GM13977 (cell line): ENCODE measurements around the gene CNTNAP2.

Experiments used
- DNase-seq: peaks from one replicate; pipeline ENCODE4 v3.0.0; 2012; ENCODE audit warnings: low spot score
- in situ Hi-C: fragments of 300-500 bp; cut with MboI; formaldehyde crosslinking; loops from one replicate; pipeline ENCODE4 v1.12.0; 2022; ENCODE audit warnings: low sequenced_read_pairs, low pct_unique_long_range_greater_than_20kb, mixed read lengths, inconsistent platforms; ENCODE audit not compliant: unreplicated experiment
- TF ChIP-seq, protein P1 (sequence below): IDR thresholded peaks from 2 replicates; pipeline ENCODE4 v1.5.1; 2012; ENCODE audit warnings: mild to moderate bottlenecking, control low read depth; ENCODE audit not compliant: insufficient read depth; ENCODE audit errors: extremely low read depth, missing control alignments

The CNTNAP2 gene

DNA sequence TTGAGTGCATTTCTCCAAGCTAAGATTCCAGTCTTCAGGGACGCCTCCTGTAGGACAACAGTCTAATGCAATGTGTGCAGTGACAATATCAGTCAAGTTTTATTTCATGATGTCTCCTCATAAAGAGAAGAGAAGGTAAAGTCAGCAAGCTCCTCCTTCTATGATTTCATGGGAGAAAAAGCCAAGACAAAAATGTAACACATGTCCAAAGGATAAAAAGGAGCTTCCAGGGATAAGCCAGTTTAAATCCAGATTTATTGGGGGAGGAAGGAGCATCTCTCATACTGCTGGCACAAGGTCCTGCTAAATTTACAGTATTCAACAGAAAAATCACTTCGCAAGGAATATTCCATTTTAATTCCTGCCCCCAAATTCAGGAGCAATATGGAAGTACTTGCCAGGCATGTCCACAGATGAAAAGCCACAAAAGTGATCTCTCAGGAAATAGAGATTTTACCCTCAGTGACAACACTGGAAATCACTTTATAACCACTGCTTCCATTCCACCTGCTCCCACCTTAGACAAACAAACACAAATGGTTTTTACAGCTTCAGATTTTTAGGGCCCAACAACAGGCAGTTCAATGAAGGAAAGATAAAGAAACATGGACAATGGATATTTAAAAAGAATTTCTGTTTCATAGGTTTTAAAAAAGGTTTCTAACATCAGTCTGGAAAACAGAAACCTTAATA lies 1796.5 kb downstream of the CNTNAP2 start:
- TF ChIP-seq, protein P1, sequence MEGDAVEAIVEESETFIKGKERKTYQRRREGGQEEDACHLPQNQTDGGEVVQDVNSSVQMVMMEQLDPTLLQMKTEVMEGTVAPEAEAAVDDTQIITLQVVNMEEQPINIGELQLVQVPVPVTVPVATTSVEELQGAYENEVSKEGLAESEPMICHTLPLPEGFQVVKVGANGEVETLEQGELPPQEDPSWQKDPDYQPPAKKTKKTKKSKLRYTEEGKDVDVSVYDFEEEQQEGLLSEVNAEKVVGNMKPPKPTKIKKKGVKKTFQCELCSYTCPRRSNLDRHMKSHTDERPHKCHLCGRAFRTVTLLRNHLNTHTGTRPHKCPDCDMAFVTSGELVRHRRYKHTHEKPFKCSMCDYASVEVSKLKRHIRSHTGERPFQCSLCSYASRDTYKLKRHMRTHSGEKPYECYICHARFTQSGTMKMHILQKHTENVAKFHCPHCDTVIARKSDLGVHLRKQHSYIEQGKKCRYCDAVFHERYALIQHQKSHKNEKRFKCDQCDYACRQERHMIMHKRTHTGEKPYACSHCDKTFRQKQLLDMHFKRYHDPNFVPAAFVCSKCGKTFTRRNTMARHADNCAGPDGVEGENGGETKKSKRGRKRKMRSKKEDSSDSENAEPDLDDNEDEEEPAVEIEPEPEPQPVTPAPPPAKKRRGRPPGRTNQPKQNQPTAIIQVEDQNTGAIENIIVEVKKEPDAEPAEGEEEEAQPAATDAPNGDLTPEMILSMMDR = no peak
- no peak for DNase-seq
- in situ Hi-C loops = no loop called here

DNA sequence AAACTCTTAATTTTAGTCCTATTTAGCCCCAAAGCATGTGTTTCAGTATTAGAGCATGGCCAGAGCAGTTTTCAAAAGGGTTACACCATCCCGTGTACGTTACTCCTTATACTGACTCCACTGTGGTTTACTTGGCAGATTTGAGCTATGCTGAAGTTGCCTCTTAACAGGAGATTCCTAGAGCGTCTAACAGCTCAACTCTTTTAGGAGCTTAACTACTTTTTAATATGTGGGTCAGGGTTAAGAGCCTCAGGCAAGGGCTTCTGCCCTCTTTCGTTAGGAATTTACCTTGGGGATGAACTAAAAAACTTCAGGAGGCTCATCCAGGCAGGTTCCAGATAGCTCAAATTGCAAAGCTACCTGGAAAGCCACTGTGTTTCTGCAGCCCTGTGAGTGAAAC lies 1799.2 kb downstream of the CNTNAP2 start:
- in situ Hi-C loops = no loop called here
- TF ChIP-seq, protein P1 = no peak
- DNase-seq = no peak

DNA sequence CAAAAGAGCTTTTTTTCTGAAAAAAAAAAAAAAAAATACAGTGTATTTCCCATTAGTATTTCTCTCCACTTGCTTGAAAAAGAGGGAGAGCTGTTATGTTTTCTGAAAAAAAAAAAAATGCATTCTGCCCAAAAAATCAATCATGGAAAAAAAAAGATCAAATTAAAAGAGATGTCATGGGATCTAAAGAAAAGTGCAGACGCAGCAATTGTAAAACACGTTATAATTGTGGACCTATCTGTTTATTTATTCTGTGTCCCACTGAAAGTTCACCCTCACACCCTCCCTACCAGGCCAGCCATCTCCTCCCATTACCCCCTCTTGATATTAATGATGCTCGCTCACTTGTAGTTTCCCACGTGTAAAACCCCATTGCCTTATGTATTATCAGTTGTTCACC lies 1800.0 kb downstream of the CNTNAP2 start:
- in situ Hi-C loops = no loop called here
- TF ChIP-seq, protein P1 = no peak
- no peak for DNase-seq

DNA sequence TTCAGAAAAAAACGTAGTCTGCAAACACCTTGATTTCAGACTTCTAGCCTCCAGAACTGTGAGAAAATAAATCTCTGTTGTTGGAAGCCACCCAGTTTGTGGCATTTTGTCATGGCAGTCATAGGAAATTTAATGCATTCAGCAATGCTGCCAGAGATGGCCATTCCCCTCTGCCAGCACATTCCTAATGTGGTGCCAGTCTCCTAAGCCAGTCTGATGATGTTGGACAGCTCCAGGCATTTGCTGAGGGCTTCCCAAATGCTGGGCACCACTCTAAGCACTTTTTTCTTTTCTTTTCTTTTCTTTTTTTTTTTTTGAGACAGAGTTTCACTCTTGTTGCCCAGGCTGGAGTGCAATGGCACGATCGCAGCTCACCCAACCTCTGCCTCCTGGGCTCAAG lies 1807.2 kb downstream of the CNTNAP2 start:
- in situ Hi-C loops = no loop called here
- TF ChIP-seq, protein P1 = no peak
- no peak for DNase-seq

DNA sequence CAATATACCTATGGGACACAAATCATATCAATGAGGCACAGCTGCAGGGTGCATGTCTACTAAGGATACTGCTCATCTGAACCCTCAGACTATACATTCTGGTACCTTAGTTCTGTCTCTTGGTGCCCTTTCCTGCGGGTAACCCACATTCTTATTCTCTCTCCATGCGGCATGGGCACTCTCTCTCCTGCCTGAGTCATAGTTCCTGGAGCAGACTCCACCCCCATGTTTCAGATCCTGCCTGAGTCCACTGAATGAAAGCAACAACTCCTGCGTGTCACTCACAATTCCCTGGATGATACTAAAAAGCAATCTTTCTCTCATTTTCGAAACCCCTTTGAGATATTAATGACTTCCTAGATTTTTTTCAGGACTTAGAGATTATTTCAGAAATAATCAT lies 1820.8 kb downstream of the CNTNAP2 start:
- DNase-seq = no peak
- in situ Hi-C loops = no loop called here
- TF ChIP-seq, protein P1 = no peak

DNA sequence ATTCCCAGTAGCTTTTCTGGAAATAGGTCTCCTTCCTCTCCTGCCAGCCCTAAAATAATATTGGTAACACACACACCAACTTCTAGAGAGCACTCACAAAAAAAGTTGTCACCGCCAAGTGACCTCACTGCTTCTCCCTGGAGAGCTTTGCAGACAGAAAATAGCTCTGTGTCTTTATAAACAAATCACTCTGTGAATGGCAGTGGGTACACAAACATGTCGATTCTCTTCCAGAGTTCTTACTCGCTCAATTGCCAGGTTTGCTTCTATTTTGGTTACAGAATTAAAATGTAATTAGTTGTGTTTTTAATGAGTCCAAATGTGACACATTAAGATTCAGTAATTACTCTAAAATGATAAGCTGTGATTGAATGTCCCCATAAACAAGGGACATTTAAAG lies 1824.8 kb downstream of the CNTNAP2 start:
- in situ Hi-C loops = no loop called here
- TF ChIP-seq, protein P1 = no peak
- DNase-seq = no peak
